ENCODE measurements around the gene BEND7. TPM values are rescaled to one million over a fixed set of nuclear protein-coding genes. Genes with fewer than 3 reads are reported as not detected.
A peak's percentile ranks its signal among the peaks of the same experiment; 100 is the strongest.
"Not testable (repeated sequence)": the region's sequence is repeated elsewhere in the genome, so short reads cannot be mapped to it uniquely, and the experiment has no call there.

BEND7 gene
- total and polyA plus RNA-seq, 4 donors, result 5.3 to 38.2 (median 26.0) TPM

GRCh38 chr10:13555884-13556510 lies 27.2 kb upstream of the BEND7 start:
- DNase-seq (no peak), ATAC-seq (ENCODE audit: low FRiP score) (no peak)
- no peaks in the 10 kb centered on the region for H3K27me3 ChIP-seq (ENCODE audit: control insufficient read depth in 1 of 2, insufficient read depth in 2 of 2, low read length in 1 of 2)
- H3K9me3 ChIP-seq (ENCODE audit: control insufficient read depth, low read length), result no peaks in the 10 kb centered on the region
- intact Hi-C loops (cut with DNase I), result no loop called here
- H3K4me1 ChIP-seq (ENCODE audit: control insufficient read depth in 1 of 2, insufficient read depth in 2 of 2, low read length in 2 of 2), result no peaks in the 10 kb centered on the region
- WGBS, 2 donors, result 57 to 61% methylated on average over 2 of the region's 2 CpGs
- H3K27ac ChIP-seq (ENCODE audit: low read depth in 1 of 2, low read length in 2 of 2), result no peak overlapping the region
- H3K36me3 ChIP-seq (ENCODE audit: control insufficient read depth in 1 of 2, insufficient read depth in 2 of 2, low read length in 1 of 2), result no peaks in the 10 kb centered on the region
- H3K4me3 ChIP-seq (ENCODE audit: low read length in 2 of 2), result no peak overlapping the region

DNA sequence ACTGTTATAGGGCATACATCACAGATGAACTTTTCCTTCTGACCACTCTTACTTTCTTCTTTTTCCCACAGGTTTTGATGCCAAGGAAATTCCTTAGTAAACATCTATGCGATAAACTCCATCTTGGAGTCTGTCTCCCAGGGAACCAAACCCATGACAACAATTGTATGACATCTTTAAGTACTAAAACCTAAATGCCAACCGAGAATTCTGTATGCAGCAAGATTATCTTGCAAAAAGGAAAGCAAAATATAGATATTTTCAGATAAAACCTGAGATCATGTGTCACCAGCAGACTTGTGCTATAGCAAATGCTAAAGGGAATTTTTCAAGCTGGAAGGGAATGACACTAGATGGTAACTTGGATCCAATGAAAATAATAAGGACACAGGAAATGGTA lies 22.0 kb upstream of the BEND7 start:
- no peak for ATAC-seq (ENCODE audit: low FRiP score)
- Histone ChIP-seq H3K27me3 (ENCODE audit: control insufficient read depth in 1 of 2, insufficient read depth in 2 of 2, low read length in 1 of 2) (peaks cover 0 to 3% of the 10 kb centered on the region in 2 donors), H3K4me1 (ENCODE audit: control insufficient read depth in 1 of 2, insufficient read depth in 2 of 2, low read length in 2 of 2) (no peaks in the 10 kb centered on the region), H3K9me3 (ENCODE audit: control insufficient read depth, low read length) (peaks cover 6% of the 10 kb centered on the region), H3K4me3 (ENCODE audit: low read length in 2 of 2) (no peak overlapping the region), H3K27ac (ENCODE audit: low read depth in 1 of 2, low read length in 2 of 2) (no peak overlapping the region), H3K36me3 (ENCODE audit: control insufficient read depth in 1 of 2, insufficient read depth in 2 of 2, low read length in 1 of 2) (peaks cover 0 to 2% of the 10 kb centered on the region in 2 donors)
- intact Hi-C loops (cut with DNase I), result no loop called here
- DNase-seq, result no peak
- 82% methylated on average over 2 of the region's 2 CpGs for WGBS, 2 donors

- intact Hi-C loops (cut with DNase I), result no loop called here
- WGBS, 2 donors, result 79 to 82% methylated on average over 5 of the region's 5 CpGs
- no peaks in the 10 kb centered on the region for H3K4me1 ChIP-seq (ENCODE audit: control insufficient read depth in 1 of 2, insufficient read depth in 2 of 2, low read length in 2 of 2)
- no peak overlapping the region for H3K27ac ChIP-seq (ENCODE audit: low read depth in 1 of 2, low read length in 2 of 2)
- no peaks in the 10 kb centered on the region for H3K27me3 ChIP-seq (ENCODE audit: control insufficient read depth in 1 of 2, insufficient read depth in 2 of 2, low read length in 1 of 2)
- H3K36me3 ChIP-seq (ENCODE audit: control insufficient read depth in 1 of 2, insufficient read depth in 2 of 2, low read length in 1 of 2), result no peaks in the 10 kb centered on the region
- H3K9me3 ChIP-seq (ENCODE audit: control insufficient read depth, low read length), result no peaks in the 10 kb centered on the region
- ATAC-seq (ENCODE audit: low FRiP score) (no peak), DNase-seq (no peak)
- H3K4me3 ChIP-seq (ENCODE audit: low read length in 2 of 2), result no peak overlapping the region
Measured at GRCh38 chr10:13542533-13542932, 13.7 kb upstream of the BEND7 start.

GRCh38 chr10:13537985-13538384 lies 9.2 kb upstream of the BEND7 start:
- H3K27me3 ChIP-seq (ENCODE audit: control insufficient read depth in 1 of 2, insufficient read depth in 2 of 2, low read length in 1 of 2); DNase-seq; ATAC-seq (ENCODE audit: low FRiP score); H3K36me3 ChIP-seq (ENCODE audit: control insufficient read depth in 1 of 2, insufficient read depth in 2 of 2, low read length in 1 of 2); H3K4me3 ChIP-seq (ENCODE audit: low read length in 2 of 2); H3K4me1 ChIP-seq (ENCODE audit: control insufficient read depth in 1 of 2, insufficient read depth in 2 of 2, low read length in 2 of 2); H3K9me3 ChIP-seq (ENCODE audit: control insufficient read depth, low read length); H3K27ac ChIP-seq (ENCODE audit: low read depth in 1 of 2, low read length in 2 of 2): not testable (repeated sequence)
- 68 to 69% methylated on average over 9 of the region's 9 CpGs for WGBS, 2 donors
- intact Hi-C loops (cut with DNase I), result loop anchor here in 1 of 2 donors (2.0 kb wide), 1 partner anchor 165 kb away; no protein-coding TSS in a partner anchor

GRCh38 chr10:13536674-13537366 lies 8.0 kb upstream of the BEND7 start:
- ATAC-seq (ENCODE audit: low FRiP score), result no peak
- H3K27ac ChIP-seq (ENCODE audit: low read depth in 1 of 2, low read length in 2 of 2), result no peak overlapping the region
- H3K9me3 ChIP-seq (ENCODE audit: control insufficient read depth, low read length), result peaks cover 2% of the 10 kb centered on the region
- no peak for DNase-seq
- 62 to 64% methylated on average over 11 of the region's 11 CpGs for WGBS, 2 donors
- no peak overlapping the region for H3K4me3 ChIP-seq (ENCODE audit: low read length in 2 of 2)
- no peaks in the 10 kb centered on the region for H3K27me3 ChIP-seq (ENCODE audit: control insufficient read depth in 1 of 2, insufficient read depth in 2 of 2, low read length in 1 of 2)
- H3K4me1 ChIP-seq (ENCODE audit: control insufficient read depth in 1 of 2, insufficient read depth in 2 of 2, low read length in 2 of 2), result no peaks in the 10 kb centered on the region
- intact Hi-C loops (cut with DNase I), result loop anchor here in 1 of 2 donors (2.0 kb wide), 1 partner anchor 164 kb away; no protein-coding TSS in a partner anchor
- no peaks in the 10 kb centered on the region for H3K36me3 ChIP-seq (ENCODE audit: control insufficient read depth in 1 of 2, insufficient read depth in 2 of 2, low read length in 1 of 2)

GRCh38 chr10:13535346-13535745 lies 6.5 kb upstream of the BEND7 start:
- H3K27ac ChIP-seq (ENCODE audit: low read depth in 1 of 2, low read length in 2 of 2), result no peak overlapping the region
- DNase-seq (no peak), ATAC-seq (ENCODE audit: low FRiP score) (no peak)
- H3K9me3 ChIP-seq (ENCODE audit: control insufficient read depth, low read length), result peaks cover 2% of the 10 kb centered on the region
- 95 to 96% methylated on average over 4 of the region's 4 CpGs for WGBS, 2 donors
- intact Hi-C loops (cut with DNase I), result no loop called here
- H3K4me1 ChIP-seq (ENCODE audit: control insufficient read depth in 1 of 2, insufficient read depth in 2 of 2, low read length in 2 of 2), result no peaks in the 10 kb centered on the region
- H3K27me3 ChIP-seq (ENCODE audit: control insufficient read depth in 1 of 2, insufficient read depth in 2 of 2, low read length in 1 of 2), result no peaks in the 10 kb centered on the region
- no peak overlapping the region for H3K4me3 ChIP-seq (ENCODE audit: low read length in 2 of 2)
- no peaks in the 10 kb centered on the region for H3K36me3 ChIP-seq (ENCODE audit: control insufficient read depth in 1 of 2, insufficient read depth in 2 of 2, low read length in 1 of 2)

DNA sequence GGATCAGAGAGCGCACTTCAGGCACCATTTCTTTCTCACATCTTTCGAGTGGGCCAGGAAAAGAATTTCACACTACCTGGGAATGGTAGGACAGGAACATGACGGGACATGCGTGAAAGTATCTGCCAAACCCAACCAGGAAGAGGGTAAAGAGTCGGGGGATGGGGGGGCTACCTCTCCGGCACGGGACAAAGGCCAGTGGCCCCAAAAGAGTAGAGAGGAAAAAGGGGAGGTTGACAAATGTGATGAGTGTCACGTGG lies 830 bp upstream of the BEND7 start:
- no peak for ATAC-seq (ENCODE audit: low FRiP score)
- Histone ChIP-seq H3K27me3 (ENCODE audit: control insufficient read depth in 1 of 2, insufficient read depth in 2 of 2, low read length in 1 of 2) (no peaks in the 10 kb centered on the region), H3K27ac (ENCODE audit: low read depth in 1 of 2, low read length in 2 of 2) (no peak overlapping the region), H3K4me3 (ENCODE audit: low read length in 2 of 2) (peak overlapping the region; percentile 91 to 96), H3K9me3 (ENCODE audit: control insufficient read depth, low read length) (no peaks in the 10 kb centered on the region), H3K36me3 (ENCODE audit: control insufficient read depth in 1 of 2, insufficient read depth in 2 of 2, low read length in 1 of 2) (peaks cover 0 to 2% of the 10 kb centered on the region in 2 donors), H3K4me1 (ENCODE audit: control insufficient read depth in 1 of 2, insufficient read depth in 2 of 2, low read length in 2 of 2) (no peaks in the 10 kb centered on the region)
- intact Hi-C loops (cut with DNase I), result no loop called here
- no peak for DNase-seq
- 37 to 44% methylated on average over 8 of the region's 8 CpGs for WGBS, 2 donors

DNA sequence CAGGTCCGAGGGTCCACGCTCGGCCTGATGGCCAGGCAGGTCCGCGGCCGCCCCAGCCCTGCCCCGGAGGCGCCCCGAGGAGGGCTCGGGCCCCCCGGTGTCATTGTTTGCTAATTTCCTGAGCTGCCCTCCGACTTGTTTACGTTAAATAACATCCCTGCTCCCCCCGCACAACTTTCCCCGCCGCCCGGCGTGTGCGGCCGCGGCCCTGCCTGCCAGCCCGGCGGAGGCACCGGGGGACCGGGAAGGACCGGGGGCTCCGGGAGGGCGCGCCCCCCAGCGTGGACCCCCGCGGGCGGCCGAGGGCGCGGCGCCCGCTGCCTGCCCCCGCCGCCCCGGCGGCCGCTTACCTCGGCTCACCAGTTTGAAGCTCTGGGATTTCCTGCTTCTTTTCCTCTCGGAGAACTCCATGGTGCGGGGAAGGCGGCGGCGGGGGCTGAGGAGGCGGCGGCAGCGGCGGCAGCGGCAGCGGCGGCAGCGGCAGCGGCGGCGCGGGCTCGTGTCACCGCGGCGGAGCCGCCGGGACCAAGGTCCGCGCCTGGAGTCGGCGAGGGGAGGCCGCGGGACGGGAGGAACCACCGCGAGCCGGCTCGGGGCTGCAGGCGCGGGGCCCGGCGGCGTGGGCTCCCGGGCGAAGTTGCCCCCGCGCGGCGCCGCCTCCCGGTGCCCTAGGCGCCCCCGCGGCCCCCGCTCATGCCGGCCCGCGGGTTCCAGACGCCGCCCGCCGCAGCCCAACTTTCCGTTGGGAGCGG lies 515 bp downstream of the BEND7 start:
- intact Hi-C loops (cut with DNase I), result no loop called here
- no peaks in the 10 kb centered on the region for H3K9me3 ChIP-seq (ENCODE audit: control insufficient read depth, low read length)
- H3K27me3 ChIP-seq (ENCODE audit: control insufficient read depth in 1 of 2, insufficient read depth in 2 of 2, low read length in 1 of 2), result no peaks in the 10 kb centered on the region
- H3K4me1 ChIP-seq (ENCODE audit: control insufficient read depth in 1 of 2, insufficient read depth in 2 of 2, low read length in 2 of 2), result no peaks in the 10 kb centered on the region
- DNase-seq, result no peak
- ATAC-seq (ENCODE audit: low FRiP score), result no peak
- 0 to 1% methylated on average over 60 to 104 of the region's 104 CpGs for WGBS, 2 donors
- peak overlapping the region; percentile 91 to 96 for H3K4me3 ChIP-seq (ENCODE audit: low read length in 2 of 2)
- H3K36me3 ChIP-seq (ENCODE audit: control insufficient read depth in 1 of 2, insufficient read depth in 2 of 2, low read length in 1 of 2), result peaks cover 0 to 2% of the 10 kb centered on the region in 2 donors
- H3K27ac ChIP-seq (ENCODE audit: low read depth in 1 of 2, low read length in 2 of 2), result peak overlapping the region in 1 of 2 donors; percentile 63

GRCh38 chr10:13527864-13528122 lies 1.0 kb downstream of the BEND7 start:
- intact Hi-C loops (cut with DNase I), result no loop called here
- DNase-seq, result no peak
- WGBS, 2 donors, result 4 to 14% methylated on average over 4 to 5 of the region's 5 CpGs
- peaks cover 0 to 2% of the 10 kb centered on the region in 2 donors for H3K36me3 ChIP-seq (ENCODE audit: control insufficient read depth in 1 of 2, insufficient read depth in 2 of 2, low read length in 1 of 2)
- ATAC-seq (ENCODE audit: low FRiP score), result no peak
- H3K9me3 ChIP-seq (ENCODE audit: control insufficient read depth, low read length), result no peaks in the 10 kb centered on the region
- peak overlapping the region; percentile 91 to 96 for H3K4me3 ChIP-seq (ENCODE audit: low read length in 2 of 2)
- H3K27me3 ChIP-seq (ENCODE audit: control insufficient read depth in 1 of 2, insufficient read depth in 2 of 2, low read length in 1 of 2), result no peaks in the 10 kb centered on the region
- peak overlapping the region in 1 of 2 donors; percentile 44 for H3K27ac ChIP-seq (ENCODE audit: low read depth in 1 of 2, low read length in 2 of 2)
- H3K4me1 ChIP-seq (ENCODE audit: control insufficient read depth in 1 of 2, insufficient read depth in 2 of 2, low read length in 2 of 2), result no peaks in the 10 kb centered on the region

Measured in aorta (tissue), 5 donors.